NCI-H345 (cell line): ENCODE results near the gene LINC01488.

Source experiments
- DNase-seq: peaks from one replicate; lab custom pipeline; 2025; lab: John Stamatoyannopoulos, UW

LINC01488 gene

GRCh38 chr11:69481393-69481844 is at the start of gene LINC01488:
Gene LINC01488, plus strand, starts transcription at chr11:69481663.
- no peak for DNase-seq

- DNase-seq, result no peak
Observed at GRCh38 chr11:69431893-69432738, 49.3 kb upstream of the LINC01488 start.

- DNase-seq, result no peak
Observed at GRCh38 chr11:69433741-69434140, 47.7 kb upstream of the LINC01488 start.

- DNase-seq, result no peak
Observed at GRCh38 chr11:69434471-69434931, 47.0 kb upstream of the LINC01488 start.

- no peak for DNase-seq
Observed at GRCh38 chr11:69435161-69435986, 46.1 kb upstream of the LINC01488 start.

GRCh38 chr11:69436041-69436982 is 45.2 kb upstream of the LINC01488 start:
- no peak for DNase-seq

GRCh38 chr11:69437001-69437875 is 44.2 kb upstream of the LINC01488 start:
- DNase-seq, result no peak

- DNase-seq, result no peak
Observed at GRCh38 chr11:69437876-69438205, 43.6 kb upstream of the LINC01488 start.

- DNase-seq, result no peak
Observed at GRCh38 chr11:69438286-69438920, 43.1 kb upstream of the LINC01488 start.

- no peak for DNase-seq
Observed at GRCh38 chr11:69439127-69439526, 42.3 kb upstream of the LINC01488 start.

- no peak for DNase-seq
Observed at GRCh38 chr11:69439651-69440464, 41.6 kb upstream of the LINC01488 start.

- DNase-seq, result no peak
Observed at GRCh38 chr11:69440876-69441275, 40.6 kb upstream of the LINC01488 start.

- DNase-seq, result no peak
Observed at GRCh38 chr11:69442012-69442806, 39.3 kb upstream of the LINC01488 start.

- DNase-seq, result no peak
Observed at GRCh38 chr11:69442807-69443137, 38.7 kb upstream of the LINC01488 start.

- peak; percentile 41 for DNase-seq
Observed at GRCh38 chr11:69443138-69443967, 38.1 kb upstream of the LINC01488 start.

GRCh38 chr11:69443968-69444364 is 37.5 kb upstream of the LINC01488 start:
- DNase-seq, result no peak

GRCh38 chr11:69444381-69445130 is 36.9 kb upstream of the LINC01488 start:
- DNase-seq, result no peak
